Choroid plexus epithelial cell (primary cell): ENCODE data around the gene SNAP25.

Experiments used
- DNase-seq: peaks from one replicate; pipeline ENCODE4 v3.0.0-alpha.2; 2010; ENCODE audit warnings: low read depth
- H3K4me3 ChIP-seq: 2 replicates; pipeline ENCODE4 v1.5.1; 2011; ENCODE audit warnings: low read depth, mild to moderate bottlenecking, control low read depth, low read length, moderate library complexity
- CTCF ChIP-seq: conservative IDR thresholded peaks from 2 replicates; pipeline ENCODE4 v1.5.1; 2011; ENCODE audit warnings: low read depth, mild to moderate bottlenecking, control low read depth, inconsistent platforms, low read length, moderate library complexity

SNAP25 gene

GRCh38 chr20:10177326-10177725 lies 41.3 kb upstream of the SNAP25 start:
- TF ChIP-seq CTCF = no peak
- no peak overlapping the region for H3K4me3 ChIP-seq
- DNase-seq = no peak

- no peak for TF ChIP-seq CTCF
- no peak for DNase-seq
- no peak overlapping the region for H3K4me3 ChIP-seq
Observed at GRCh38 chr20:10178091-10178490, 40.5 kb upstream of the SNAP25 start.

- H3K4me3 ChIP-seq = no peak overlapping the region
- no peak for TF ChIP-seq CTCF
- DNase-seq = no peak
Observed at GRCh38 chr20:10178727-10179313, 39.8 kb upstream of the SNAP25 start.

- peak; percentile 44 for DNase-seq
- TF ChIP-seq CTCF = peak; percentile 75
- H3K4me3 ChIP-seq = no peak overlapping the region
Observed at GRCh38 chr20:10179574-10180298, 38.9 kb upstream of the SNAP25 start.

- DNase-seq = no peak
- no peak overlapping the region for H3K4me3 ChIP-seq
- no peak for TF ChIP-seq CTCF
Observed at GRCh38 chr20:10180651-10181235, 37.9 kb upstream of the SNAP25 start.

- H3K4me3 ChIP-seq = no peak overlapping the region
- DNase-seq = peak; percentile 37
- no peak for TF ChIP-seq CTCF
Observed at GRCh38 chr20:10185741-10186558, 32.7 kb upstream of the SNAP25 start.
